Measurements from ENCODE around the gene KLHL29. TPM values are rescaled to one million over a fixed set of nuclear protein-coding genes. Genes with fewer than 3 reads are reported as not detected.

KLHL29 gene
- total and polyA plus RNA-seq, 2 donors (not counting 1 experiment from before 2014, with no cell fraction given) = 1.3 to 3.4 TPM

GRCh38 chr2:23687713-23688112 lies 302.7 kb downstream of the KLHL29 start:
- ATAC-seq (ENCODE audit: low read depth) (no peak), DNase-seq (no peak)
- TF ChIP-seq CTCF (IDR thresholded peaks at IDR 0.05) = no peak
- no peak for TF ChIP-seq EZH2 (IDR thresholded peaks at IDR 0.05; ENCODE audit: borderline replicate concordance, insufficient read depth, low read depth, low read length, poor library complexity, severe bottlenecking)
- no peak overlapping the region for H3K4me3 ChIP-seq (ENCODE audit: control extremely low read depth in 1 of 5, extremely low read depth in 1 of 5, insufficient read depth in 1 of 5, low read depth in 2 of 5, low read length in 4 of 5)
- ChIA-PET CTCF (no interaction called here), POLR2A (no interaction called here)
- no peaks in the 10 kb centered on the region for H3K36me3 ChIP-seq (replicated peaks in 1 of 2; ENCODE audit: control extremely low read depth in 1 of 2, control insufficient read depth in 1 of 2, extremely low read depth in 1 of 2, insufficient read depth in 2 of 2, low read length in 1 of 2)
- no peak overlapping the region for H3K27ac ChIP-seq (ENCODE audit: low read length in 2 of 2)
- H3K9me3 Mint-ChIP-seq (ENCODE audit: insufficient read depth) = no peaks in the 10 kb centered on the region
- H2AFZ ChIP-seq (ENCODE audit: insufficient read depth, low read depth, low read length, poor library complexity, severe bottlenecking) = no peak overlapping the region
- H3K9ac ChIP-seq (ENCODE audit: low read length) = no peak overlapping the region
- 90% methylated on average over 8 of the region's 14 CpGs for WGBS (ENCODE audit: insufficient coverage)
- H3K4me2 ChIP-seq (replicated peaks; ENCODE audit: low read depth, low read length, poor library complexity, severe bottlenecking) = no peak overlapping the region
- no peaks in the 10 kb centered on the region for H4K20me1 ChIP-seq (ENCODE audit: control insufficient read depth, insufficient read depth, low read length, poor library complexity, severe bottlenecking)
- H3K79me2 ChIP-seq (ENCODE audit: control insufficient read depth, insufficient read depth, low read length) = no peaks in the 10 kb centered on the region
- no peaks in the 10 kb centered on the region for H3K27me3 ChIP-seq (replicated peaks in 1 of 4; ENCODE audit: control extremely low read depth in 1 of 4, control insufficient read depth in 3 of 4, insufficient read depth in 4 of 4, low read length in 3 of 4)
- no peaks in the 10 kb centered on the region for H3K27me3 Mint-ChIP-seq
- intact Hi-C loops (cut with micrococcal nuclease) = no loop called here
- H3K4me3 Mint-ChIP-seq = no peak overlapping the region
- peaks cover 2% of the 10 kb centered on the region for H3K4me1 Mint-ChIP-seq
- H3K4me1 ChIP-seq (ENCODE audit: control insufficient read depth in 2 of 2, insufficient read depth in 2 of 2, low read length in 2 of 2) = no peaks in the 10 kb centered on the region
- H3K9me3 ChIP-seq (ENCODE audit: control extremely low read depth in 1 of 3, control insufficient read depth in 2 of 3, insufficient read depth in 1 of 3, low read length in 2 of 3) = peaks cover 0 to under 1% (median 0%) of the 10 kb centered on the region in 3 donors
- no peak overlapping the region for H3K27ac Mint-ChIP-seq

- Histone ChIP-seq H3K27ac (ENCODE audit: low read length in 2 of 2) (no peak overlapping the region), H3K27me3 (replicated peaks in 1 of 4; ENCODE audit: control extremely low read depth in 1 of 4, control insufficient read depth in 3 of 4, insufficient read depth in 4 of 4, low read length in 3 of 4) (no peaks in the 10 kb centered on the region), H3K4me2 (replicated peaks; ENCODE audit: low read depth, low read length, poor library complexity, severe bottlenecking) (no peak overlapping the region), H3K36me3 (replicated peaks in 1 of 2; ENCODE audit: control extremely low read depth in 1 of 2, control insufficient read depth in 1 of 2, extremely low read depth in 1 of 2, insufficient read depth in 2 of 2, low read length in 1 of 2) (no peaks in the 10 kb centered on the region), H4K20me1 (ENCODE audit: control insufficient read depth, insufficient read depth, low read length, poor library complexity, severe bottlenecking) (no peaks in the 10 kb centered on the region), H3K4me1 (ENCODE audit: control insufficient read depth in 2 of 2, insufficient read depth in 2 of 2, low read length in 2 of 2) (no peaks in the 10 kb centered on the region), H3K4me3 (ENCODE audit: control extremely low read depth in 1 of 5, extremely low read depth in 1 of 5, insufficient read depth in 1 of 5, low read depth in 2 of 5, low read length in 4 of 5) (no peak overlapping the region), H3K9ac (ENCODE audit: low read length) (no peak overlapping the region), H3K79me2 (ENCODE audit: control insufficient read depth, insufficient read depth, low read length) (no peaks in the 10 kb centered on the region), H2AFZ (ENCODE audit: insufficient read depth, low read depth, low read length, poor library complexity, severe bottlenecking) (no peak overlapping the region), H3K9me3 (ENCODE audit: control extremely low read depth in 1 of 3, control insufficient read depth in 2 of 3, insufficient read depth in 1 of 3, low read length in 2 of 3) (no peaks in the 10 kb centered on the region)
- no peak overlapping the region for H3K27ac Mint-ChIP-seq
- TF ChIP-seq EZH2 (IDR thresholded peaks at IDR 0.05; ENCODE audit: borderline replicate concordance, insufficient read depth, low read depth, low read length, poor library complexity, severe bottlenecking) = no peak
- TF ChIP-seq CTCF (IDR thresholded peaks at IDR 0.05) = no peak
- no peaks in the 10 kb centered on the region for H3K9me3 Mint-ChIP-seq (ENCODE audit: insufficient read depth)
- POLR2A ChIA-PET = no interaction called here
- 94% methylated on average over 11 of the region's 15 CpGs for WGBS (ENCODE audit: insufficient coverage)
- intact Hi-C loops (cut with micrococcal nuclease) = no loop called here
- H3K4me1 Mint-ChIP-seq = peaks cover 2% of the 10 kb centered on the region
- H3K4me3 Mint-ChIP-seq = no peak overlapping the region
- no peaks in the 10 kb centered on the region for H3K27me3 Mint-ChIP-seq
- no peak for ATAC-seq (ENCODE audit: low read depth)
- CTCF ChIA-PET = no interaction called here
- DNase-seq = no peak
Observed at GRCh38 chr2:23688486-23689130, 303.6 kb downstream of the KLHL29 start.

Data from B cell (primary cell).